ENCODE data around the gene NCOA6.

NCOA6 gene

GRCh38 chr20:34754611-34755010, 70.8 kb downstream of the NCOA6 start:
- Histone ChIP-seq H3K4me1 (ENCODE audit: control insufficient read depth, insufficient read depth, low read length, poor library complexity, severe bottlenecking) (no peaks in the 10 kb centered on the region), H3K27me3 (replicated peaks; ENCODE audit: control insufficient read depth, insufficient read depth, low read length, poor library complexity, severe bottlenecking) (no peaks in the 10 kb centered on the region), H3K9me3 (ENCODE audit: control insufficient read depth, low read length) (no peaks in the 10 kb centered on the region), H3K4me3 (ENCODE audit: insufficient read depth, low read depth, low read length, poor library complexity, severe bottlenecking) (no peak overlapping the region), H3K27ac (ENCODE audit: insufficient read depth, low read length, poor library complexity, severe bottlenecking) (no peak overlapping the region), H3K36me3 (ENCODE audit: control insufficient read depth, insufficient read depth, low read length) (peaks cover 53% of the 10 kb centered on the region)
- no peak for DNase-seq

GRCh38 chr20:34753706-34754461, 71.6 kb downstream of the NCOA6 start:
- H3K27me3 ChIP-seq (replicated peaks; ENCODE audit: control insufficient read depth, insufficient read depth, low read length, poor library complexity, severe bottlenecking), result no peaks in the 10 kb centered on the region
- peaks cover 58% of the 10 kb centered on the region for H3K36me3 ChIP-seq (ENCODE audit: control insufficient read depth, insufficient read depth, low read length)
- H3K4me3 ChIP-seq (ENCODE audit: insufficient read depth, low read depth, low read length, poor library complexity, severe bottlenecking), result no peak overlapping the region
- no peak overlapping the region for H3K27ac ChIP-seq (ENCODE audit: insufficient read depth, low read length, poor library complexity, severe bottlenecking)
- no peak for DNase-seq
- H3K4me1 ChIP-seq (ENCODE audit: control insufficient read depth, insufficient read depth, low read length, poor library complexity, severe bottlenecking), result no peaks in the 10 kb centered on the region
- no peaks in the 10 kb centered on the region for H3K9me3 ChIP-seq (ENCODE audit: control insufficient read depth, low read length)

- no peak for DNase-seq
- Histone ChIP-seq H3K27ac (ENCODE audit: insufficient read depth, low read length, poor library complexity, severe bottlenecking) (no peak overlapping the region), H3K4me1 (ENCODE audit: control insufficient read depth, insufficient read depth, low read length, poor library complexity, severe bottlenecking) (no peaks in the 10 kb centered on the region), H3K27me3 (replicated peaks; ENCODE audit: control insufficient read depth, insufficient read depth, low read length, poor library complexity, severe bottlenecking) (no peaks in the 10 kb centered on the region), H3K36me3 (ENCODE audit: control insufficient read depth, insufficient read depth, low read length) (peaks cover 47% of the 10 kb centered on the region), H3K4me3 (ENCODE audit: insufficient read depth, low read depth, low read length, poor library complexity, severe bottlenecking) (no peak overlapping the region), H3K9me3 (ENCODE audit: control insufficient read depth, low read length) (no peaks in the 10 kb centered on the region)
These were observed 74.0 kb downstream of the NCOA6 start for GRCh38 chr20:34751453-34751852.

GRCh38 chr20:34750484-34750883, 75.0 kb downstream of the NCOA6 start:
- Histone ChIP-seq H3K4me3 (ENCODE audit: insufficient read depth, low read depth, low read length, poor library complexity, severe bottlenecking) (no peak overlapping the region), H3K27me3 (replicated peaks; ENCODE audit: control insufficient read depth, insufficient read depth, low read length, poor library complexity, severe bottlenecking) (no peaks in the 10 kb centered on the region), H3K9me3 (ENCODE audit: control insufficient read depth, low read length) (no peaks in the 10 kb centered on the region), H3K4me1 (ENCODE audit: control insufficient read depth, insufficient read depth, low read length, poor library complexity, severe bottlenecking) (no peaks in the 10 kb centered on the region), H3K27ac (ENCODE audit: insufficient read depth, low read length, poor library complexity, severe bottlenecking) (no peak overlapping the region), H3K36me3 (ENCODE audit: control insufficient read depth, insufficient read depth, low read length) (peaks cover 48% of the 10 kb centered on the region)
- DNase-seq, result no peak

GRCh38 chr20:34748709-34749108, 76.7 kb downstream of the NCOA6 start:
- H3K4me3 ChIP-seq (ENCODE audit: insufficient read depth, low read depth, low read length, poor library complexity, severe bottlenecking), result no peak overlapping the region
- H3K9me3 ChIP-seq (ENCODE audit: control insufficient read depth, low read length), result no peaks in the 10 kb centered on the region
- no peaks in the 10 kb centered on the region for H3K4me1 ChIP-seq (ENCODE audit: control insufficient read depth, insufficient read depth, low read length, poor library complexity, severe bottlenecking)
- no peak for DNase-seq
- no peaks in the 10 kb centered on the region for H3K27me3 ChIP-seq (replicated peaks; ENCODE audit: control insufficient read depth, insufficient read depth, low read length, poor library complexity, severe bottlenecking)
- peaks cover 42% of the 10 kb centered on the region for H3K36me3 ChIP-seq (ENCODE audit: control insufficient read depth, insufficient read depth, low read length)
- H3K27ac ChIP-seq (ENCODE audit: insufficient read depth, low read length, poor library complexity, severe bottlenecking), result no peak overlapping the region

GRCh38 chr20:34747479-34747878, 78.0 kb downstream of the NCOA6 start:
- no peak overlapping the region for H3K4me3 ChIP-seq (ENCODE audit: insufficient read depth, low read depth, low read length, poor library complexity, severe bottlenecking)
- no peaks in the 10 kb centered on the region for H3K27me3 ChIP-seq (replicated peaks; ENCODE audit: control insufficient read depth, insufficient read depth, low read length, poor library complexity, severe bottlenecking)
- DNase-seq, result no peak
- H3K4me1 ChIP-seq (ENCODE audit: control insufficient read depth, insufficient read depth, low read length, poor library complexity, severe bottlenecking), result no peaks in the 10 kb centered on the region
- no peak overlapping the region for H3K27ac ChIP-seq (ENCODE audit: insufficient read depth, low read length, poor library complexity, severe bottlenecking)
- peaks cover 47% of the 10 kb centered on the region for H3K36me3 ChIP-seq (ENCODE audit: control insufficient read depth, insufficient read depth, low read length)
- no peaks in the 10 kb centered on the region for H3K9me3 ChIP-seq (ENCODE audit: control insufficient read depth, low read length)

- DNase-seq, result no peak
- no peaks in the 10 kb centered on the region for H3K4me1 ChIP-seq (ENCODE audit: control insufficient read depth, insufficient read depth, low read length, poor library complexity, severe bottlenecking)
- no peaks in the 10 kb centered on the region for H3K27me3 ChIP-seq (replicated peaks; ENCODE audit: control insufficient read depth, insufficient read depth, low read length, poor library complexity, severe bottlenecking)
- no peaks in the 10 kb centered on the region for H3K9me3 ChIP-seq (ENCODE audit: control insufficient read depth, low read length)
- peaks cover 50% of the 10 kb centered on the region for H3K36me3 ChIP-seq (ENCODE audit: control insufficient read depth, insufficient read depth, low read length)
- H3K4me3 ChIP-seq (ENCODE audit: insufficient read depth, low read depth, low read length, poor library complexity, severe bottlenecking), result no peak overlapping the region
- H3K27ac ChIP-seq (ENCODE audit: insufficient read depth, low read length, poor library complexity, severe bottlenecking), result no peak overlapping the region
These were observed 78.8 kb downstream of the NCOA6 start for GRCh38 chr20:34746674-34747073.

GRCh38 chr20:34744847-34745246, 80.6 kb downstream of the NCOA6 start:
- Histone ChIP-seq H3K27ac (ENCODE audit: insufficient read depth, low read length, poor library complexity, severe bottlenecking) (no peak overlapping the region), H3K4me3 (ENCODE audit: insufficient read depth, low read depth, low read length, poor library complexity, severe bottlenecking) (no peak overlapping the region), H3K4me1 (ENCODE audit: control insufficient read depth, insufficient read depth, low read length, poor library complexity, severe bottlenecking) (no peaks in the 10 kb centered on the region), H3K36me3 (ENCODE audit: control insufficient read depth, insufficient read depth, low read length) (peaks cover 53% of the 10 kb centered on the region), H3K9me3 (ENCODE audit: control insufficient read depth, low read length) (no peaks in the 10 kb centered on the region), H3K27me3 (replicated peaks; ENCODE audit: control insufficient read depth, insufficient read depth, low read length, poor library complexity, severe bottlenecking) (no peaks in the 10 kb centered on the region)
- no peak for DNase-seq

GRCh38 chr20:34744340-34744739, 81.1 kb downstream of the NCOA6 start:
- no peaks in the 10 kb centered on the region for H3K4me1 ChIP-seq (ENCODE audit: control insufficient read depth, insufficient read depth, low read length, poor library complexity, severe bottlenecking)
- peaks cover 49% of the 10 kb centered on the region for H3K36me3 ChIP-seq (ENCODE audit: control insufficient read depth, insufficient read depth, low read length)
- no peak for DNase-seq
- no peaks in the 10 kb centered on the region for H3K9me3 ChIP-seq (ENCODE audit: control insufficient read depth, low read length)
- H3K27me3 ChIP-seq (replicated peaks; ENCODE audit: control insufficient read depth, insufficient read depth, low read length, poor library complexity, severe bottlenecking), result no peaks in the 10 kb centered on the region
- no peak overlapping the region for H3K4me3 ChIP-seq (ENCODE audit: insufficient read depth, low read depth, low read length, poor library complexity, severe bottlenecking)
- no peak overlapping the region for H3K27ac ChIP-seq (ENCODE audit: insufficient read depth, low read length, poor library complexity, severe bottlenecking)

GRCh38 chr20:34743039-34743438, 82.4 kb downstream of the NCOA6 start:
- no peak overlapping the region for H3K27ac ChIP-seq (ENCODE audit: insufficient read depth, low read length, poor library complexity, severe bottlenecking)
- H3K27me3 ChIP-seq (replicated peaks; ENCODE audit: control insufficient read depth, insufficient read depth, low read length, poor library complexity, severe bottlenecking), result no peaks in the 10 kb centered on the region
- DNase-seq, result no peak
- H3K4me1 ChIP-seq (ENCODE audit: control insufficient read depth, insufficient read depth, low read length, poor library complexity, severe bottlenecking), result no peaks in the 10 kb centered on the region
- H3K9me3 ChIP-seq (ENCODE audit: control insufficient read depth, low read length), result no peaks in the 10 kb centered on the region
- H3K4me3 ChIP-seq (ENCODE audit: insufficient read depth, low read depth, low read length, poor library complexity, severe bottlenecking), result no peak overlapping the region
- peaks cover 42% of the 10 kb centered on the region for H3K36me3 ChIP-seq (ENCODE audit: control insufficient read depth, insufficient read depth, low read length)

Data from effector memory CD4-positive, alpha-beta T cell (primary cell).